Bronchial epithelial cell (primary cell): ENCODE measurements around the gene THRA. TPM values are rescaled to one million over a fixed set of nuclear protein-coding genes. Genes with fewer than 3 reads are reported as not detected.

ENCODE experiments used
- DNase-seq: peaks from one replicate; pipeline ENCODE4 v3.0.0-alpha.2; 2010; ENCODE audit warnings: low read depth
- FAIRE-seq: peaks from 2 replicates; lab custom pipeline; 2011; peaks lifted over from hg19 to GRCh38; lab: Jason Lieb, UNC
- H3K27me3 ChIP-seq: 2 replicates; pipeline ENCODE4 v1.5.1; 2011; ENCODE audit warnings: low read length; ENCODE audit not compliant: control insufficient read depth, insufficient read depth
- H3K36me3 ChIP-seq: 2 replicates; pipeline ENCODE4 v1.5.1; 2011; ENCODE audit warnings: low read length; ENCODE audit not compliant: control insufficient read depth, insufficient read depth
- H3K4me3 ChIP-seq: 2 replicates; pipeline ENCODE4 v1.5.1; 2011; ENCODE audit warnings: mild to moderate bottlenecking, low read depth, low read length, control low read depth
- total RNA-seq: library from RNA; depleted of rRNA; stranded (reverse); fragments of >200 nt; gene quantifications from 2 replicates; pipeline ENCODE4 v1.2.1, GENCODE V29; 2014
- TF ChIP-seq, protein P1 (sequence below): IDR thresholded peaks from 2 replicates; pipeline ENCODE4 v1.5.1; 2011; ENCODE audit warnings: mild to moderate bottlenecking, moderate library complexity, low read length, control low read depth, inconsistent platforms; ENCODE audit not compliant: insufficient read depth, severe bottlenecking

Gene THRA
- total RNA-seq, 1 donor from 2014 or later: 5.8 TPM

DNA sequence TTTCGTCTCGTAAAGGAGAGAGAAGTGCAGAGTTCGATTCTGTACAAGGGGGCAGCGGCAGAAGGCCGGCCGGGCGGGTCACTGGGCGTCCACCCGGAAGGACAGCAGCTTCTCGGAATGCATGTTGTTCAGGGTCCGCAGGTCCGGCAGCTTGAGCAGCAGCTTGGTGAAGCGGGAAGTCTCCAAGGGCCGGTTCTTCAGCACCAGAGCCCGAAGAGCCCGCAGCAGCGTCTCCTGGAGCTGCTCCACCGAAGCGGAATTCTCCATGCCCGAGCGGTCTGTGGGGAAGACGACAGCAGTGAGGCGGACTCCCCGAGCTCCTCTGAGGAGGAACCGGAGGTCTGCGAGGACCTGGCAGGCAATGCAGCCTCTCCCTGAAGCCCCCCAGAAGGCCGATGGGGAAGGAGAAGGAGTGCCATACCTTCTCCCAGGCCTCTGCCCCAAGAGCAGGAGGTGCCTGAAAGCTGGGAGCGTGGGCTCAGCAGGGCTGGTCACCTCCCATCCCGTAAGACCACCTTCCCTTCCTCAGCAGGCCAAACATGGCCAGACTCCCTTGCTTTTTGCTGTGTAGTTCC, 30.3 kb downstream of the THRA start:
- FAIRE-seq: no peak
- DNase-seq: no peak
- H3K36me3 ChIP-seq: peaks cover 33% of the 10 kb centered on the region
- H3K4me3 ChIP-seq: no peak overlapping the region
- TF ChIP-seq, protein P1, sequence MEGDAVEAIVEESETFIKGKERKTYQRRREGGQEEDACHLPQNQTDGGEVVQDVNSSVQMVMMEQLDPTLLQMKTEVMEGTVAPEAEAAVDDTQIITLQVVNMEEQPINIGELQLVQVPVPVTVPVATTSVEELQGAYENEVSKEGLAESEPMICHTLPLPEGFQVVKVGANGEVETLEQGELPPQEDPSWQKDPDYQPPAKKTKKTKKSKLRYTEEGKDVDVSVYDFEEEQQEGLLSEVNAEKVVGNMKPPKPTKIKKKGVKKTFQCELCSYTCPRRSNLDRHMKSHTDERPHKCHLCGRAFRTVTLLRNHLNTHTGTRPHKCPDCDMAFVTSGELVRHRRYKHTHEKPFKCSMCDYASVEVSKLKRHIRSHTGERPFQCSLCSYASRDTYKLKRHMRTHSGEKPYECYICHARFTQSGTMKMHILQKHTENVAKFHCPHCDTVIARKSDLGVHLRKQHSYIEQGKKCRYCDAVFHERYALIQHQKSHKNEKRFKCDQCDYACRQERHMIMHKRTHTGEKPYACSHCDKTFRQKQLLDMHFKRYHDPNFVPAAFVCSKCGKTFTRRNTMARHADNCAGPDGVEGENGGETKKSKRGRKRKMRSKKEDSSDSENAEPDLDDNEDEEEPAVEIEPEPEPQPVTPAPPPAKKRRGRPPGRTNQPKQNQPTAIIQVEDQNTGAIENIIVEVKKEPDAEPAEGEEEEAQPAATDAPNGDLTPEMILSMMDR: no peak
- no peaks in the 10 kb centered on the region for H3K27me3 ChIP-seq

DNA sequence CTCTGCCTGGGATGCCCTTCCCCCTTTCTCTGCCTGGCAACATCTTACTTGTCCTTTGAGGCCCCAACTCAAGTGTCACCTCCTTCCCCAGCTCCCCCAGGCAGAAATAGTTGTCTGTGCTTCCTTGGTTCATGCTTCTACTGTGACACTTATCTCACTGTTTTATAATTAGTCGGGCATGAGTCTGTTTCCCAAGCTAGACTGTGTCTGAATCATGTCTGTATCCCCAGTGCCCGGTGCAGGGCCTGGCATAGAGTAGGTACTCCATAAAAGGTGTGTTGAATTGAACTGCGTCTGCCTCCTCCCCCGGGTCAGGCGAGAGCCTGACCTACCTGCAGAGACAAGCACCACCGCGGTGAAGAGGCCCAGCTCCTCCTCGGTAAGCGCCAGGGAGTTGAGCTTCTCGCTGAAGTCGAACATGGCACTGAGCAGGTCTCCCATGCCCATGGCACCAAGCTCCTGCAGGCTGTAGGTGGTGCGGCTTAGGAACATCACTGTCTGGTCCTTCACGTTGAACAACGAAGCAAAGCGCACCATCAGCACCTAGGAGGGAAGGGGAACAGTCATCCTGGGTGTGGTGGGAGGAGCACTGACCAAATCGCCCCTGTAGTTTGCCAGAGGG, 30.9 kb downstream of the THRA start:
- Histone ChIP-seq H3K36me3 (peaks cover 33% of the 10 kb centered on the region), H3K27me3 (no peaks in the 10 kb centered on the region), H3K4me3 (no peak overlapping the region)
- TF ChIP-seq, protein P1: no peak
- DNase-seq (peak; percentile 57), FAIRE-seq (no peak)

DNA sequence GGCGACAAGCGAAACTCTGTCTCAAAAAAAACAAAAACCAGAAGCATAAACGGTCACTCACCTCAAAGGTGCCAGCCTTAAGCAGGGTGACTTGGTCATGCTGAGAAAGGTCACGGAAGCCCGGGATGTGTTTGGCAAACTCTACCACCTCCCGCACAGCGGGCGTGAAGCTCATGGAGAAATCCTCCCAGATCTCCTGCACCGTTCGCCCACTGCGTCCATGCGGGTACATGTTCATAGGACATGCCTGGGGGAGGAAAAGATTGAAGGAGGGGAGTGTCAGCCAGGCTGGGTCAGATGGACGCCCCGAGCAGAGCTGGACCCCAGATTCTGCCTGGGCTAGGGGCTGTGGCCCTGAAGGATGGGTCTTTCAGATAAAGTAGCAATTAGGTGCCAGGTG, 32.1 kb downstream of the THRA start:
- FAIRE-seq (no peak), DNase-seq (no peak)
- no peak overlapping the region for H3K4me3 ChIP-seq
- no peaks in the 10 kb centered on the region for H3K27me3 ChIP-seq
- peaks cover 33% of the 10 kb centered on the region for H3K36me3 ChIP-seq
- TF ChIP-seq, protein P1: no peak

DNA sequence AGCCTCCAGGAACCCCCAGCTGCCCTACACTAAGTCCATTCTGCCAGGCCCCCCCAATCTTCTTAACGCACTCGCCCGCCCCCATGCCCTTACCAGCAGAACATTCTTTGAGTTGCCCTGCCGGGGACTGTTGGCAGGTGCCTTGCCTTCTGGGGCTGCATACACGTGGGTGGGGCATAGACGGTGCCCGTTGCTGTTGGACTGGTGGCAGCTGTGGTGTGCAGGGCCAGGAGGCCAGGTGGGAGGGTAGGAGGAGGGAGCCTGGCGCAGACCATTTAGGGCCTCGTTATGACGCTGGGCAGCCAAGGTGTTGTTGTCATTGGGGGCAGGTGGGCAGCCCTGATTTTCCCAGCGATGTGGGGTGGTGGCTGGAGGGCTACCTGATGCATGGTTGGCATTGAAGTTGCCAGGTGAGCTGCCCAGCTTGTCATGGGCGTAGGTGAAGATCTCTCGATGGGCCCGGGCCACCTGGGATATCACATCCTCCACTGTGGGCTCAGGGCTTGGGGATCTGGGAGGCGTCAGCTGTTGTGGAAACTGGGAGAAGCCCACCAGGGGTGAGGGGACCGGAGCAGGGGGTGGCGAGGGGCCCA, 32.7 kb downstream of the THRA start:
- TF ChIP-seq, protein P1: no peak
- Histone ChIP-seq H3K4me3 (no peak overlapping the region), H3K36me3 (peaks cover 33% of the 10 kb centered on the region), H3K27me3 (no peaks in the 10 kb centered on the region)
- FAIRE-seq: no peak
- DNase-seq: no peak

DNA sequence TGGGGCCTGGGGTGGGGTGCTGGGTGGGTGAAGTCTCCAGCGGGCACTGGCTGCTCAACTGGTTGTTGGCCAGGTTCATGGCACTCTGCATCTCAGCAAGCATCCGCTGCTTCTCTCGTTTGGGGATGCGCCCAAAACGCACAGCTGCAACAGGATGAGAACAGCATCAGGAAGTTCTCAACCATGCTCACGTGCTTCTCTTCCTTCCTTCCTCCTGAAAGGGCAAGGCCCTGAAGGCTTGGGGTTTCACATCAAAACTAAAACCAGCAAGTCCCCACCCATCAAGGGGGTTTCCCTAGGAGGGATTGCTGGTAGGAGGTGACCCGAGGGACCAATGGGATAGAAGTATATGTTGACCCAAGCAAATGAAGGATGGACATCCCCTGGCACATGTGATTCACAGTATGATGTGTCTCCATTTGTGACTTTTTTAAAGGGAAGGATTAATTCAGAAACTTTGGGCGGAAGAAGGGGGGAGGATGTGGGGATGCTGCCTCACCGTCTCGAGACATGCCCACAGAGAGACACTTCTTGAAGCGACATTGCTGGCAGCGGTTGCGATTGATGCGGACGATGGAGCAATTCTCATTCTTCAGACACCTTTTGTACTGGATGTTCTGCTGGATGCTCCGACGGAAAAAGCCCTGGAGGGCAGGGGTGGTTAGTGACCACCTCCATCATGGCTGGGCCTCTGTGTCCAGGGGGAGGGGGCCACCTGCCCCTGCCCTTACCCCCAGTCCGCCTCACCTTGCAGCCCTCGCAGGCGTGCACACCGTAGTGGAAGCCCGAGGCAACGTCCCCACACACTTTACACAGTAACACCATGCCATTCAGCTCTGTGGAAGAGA, 33.4 kb downstream of the THRA start:
- H3K36me3 ChIP-seq: peaks cover 33% of the 10 kb centered on the region
- TF ChIP-seq, protein P1: no peak
- no peaks in the 10 kb centered on the region for H3K27me3 ChIP-seq
- no peak for DNase-seq
- H3K4me3 ChIP-seq: no peak overlapping the region
- FAIRE-seq: no peak
